NCI-H187 treated with DMSO at 0.1 percent for 48 hours (cell line): ENCODE measurements around the gene CCNK.

Source experiments
- DNase-seq: peaks from one replicate; lab custom pipeline; 2025; lab: John Stamatoyannopoulos, UW

The CCNK gene

GRCh38 chr14:99466758-99467157, 14.5 kb upstream of the CCNK start:
- DNase-seq = no peak

- no peak for DNase-seq
These were observed 13.7 kb upstream of the CCNK start for GRCh38 chr14:99467336-99468078.

- DNase-seq = no peak
These were observed 13.1 kb upstream of the CCNK start for GRCh38 chr14:99468081-99468480.

GRCh38 chr14:99468836-99469592, 12.2 kb upstream of the CCNK start:
- DNase-seq = peak; percentile 22

GRCh38 chr14:99471731-99472130, 9.5 kb upstream of the CCNK start:
- DNase-seq = no peak

GRCh38 chr14:99472937-99473336, 8.3 kb upstream of the CCNK start:
- DNase-seq = no peak

GRCh38 chr14:99473458-99473857, 7.8 kb upstream of the CCNK start:
- DNase-seq = no peak

GRCh38 chr14:99475179-99475578, 6.0 kb upstream of the CCNK start:
- no peak for DNase-seq

- no peak for DNase-seq
These were observed 5.5 kb upstream of the CCNK start for GRCh38 chr14:99475660-99476059.

- DNase-seq = no peak
These were observed 4.3 kb upstream of the CCNK start for GRCh38 chr14:99476864-99477263.

GRCh38 chr14:99478128-99478527, 3.1 kb upstream of the CCNK start:
- DNase-seq = no peak

GRCh38 chr14:99479160-99479905, 1.9 kb upstream of the CCNK start:
- no peak for DNase-seq

- DNase-seq = no peak
These were observed 1.0 kb upstream of the CCNK start, which contains the start of gene SETD3 for GRCh38 chr14:99479906-99480869. SETD3 (minus strand) TSS chr14:99480859; CDS start chr14:99465805, 15,054 bp downstream.

- no peak for DNase-seq
These were observed 513 bp downstream of the CCNK start for GRCh38 chr14:99481745-99482099.

- DNase-seq = no peak
These were observed 2.9 kb downstream of the CCNK start for GRCh38 chr14:99484106-99484505.

- no peak for DNase-seq
These were observed 16.1 kb downstream of the CCNK start for GRCh38 chr14:99497341-99497740.

GRCh38 chr14:99497894-99498293, 16.7 kb downstream of the CCNK start:
- DNase-seq = no peak

GRCh38 chr14:99502989-99503421, 21.8 kb downstream of the CCNK start:
- DNase-seq = no peak

- no peak for DNase-seq
These were observed 22.7 kb downstream of the CCNK start for GRCh38 chr14:99503848-99504453.

GRCh38 chr14:99505089-99505488, 23.9 kb downstream of the CCNK start:
- DNase-seq = no peak

- no peak for DNase-seq
These were observed 25.1 kb downstream of the CCNK start for GRCh38 chr14:99506276-99506675.
